Measurements from ENCODE around the gene KRTAP29-1.
"Not testable (repeated sequence)": the region's sequence is repeated elsewhere in the genome, so short reads cannot be mapped to it uniquely, and the experiment has no call there.

Gene KRTAP29-1

DNA sequence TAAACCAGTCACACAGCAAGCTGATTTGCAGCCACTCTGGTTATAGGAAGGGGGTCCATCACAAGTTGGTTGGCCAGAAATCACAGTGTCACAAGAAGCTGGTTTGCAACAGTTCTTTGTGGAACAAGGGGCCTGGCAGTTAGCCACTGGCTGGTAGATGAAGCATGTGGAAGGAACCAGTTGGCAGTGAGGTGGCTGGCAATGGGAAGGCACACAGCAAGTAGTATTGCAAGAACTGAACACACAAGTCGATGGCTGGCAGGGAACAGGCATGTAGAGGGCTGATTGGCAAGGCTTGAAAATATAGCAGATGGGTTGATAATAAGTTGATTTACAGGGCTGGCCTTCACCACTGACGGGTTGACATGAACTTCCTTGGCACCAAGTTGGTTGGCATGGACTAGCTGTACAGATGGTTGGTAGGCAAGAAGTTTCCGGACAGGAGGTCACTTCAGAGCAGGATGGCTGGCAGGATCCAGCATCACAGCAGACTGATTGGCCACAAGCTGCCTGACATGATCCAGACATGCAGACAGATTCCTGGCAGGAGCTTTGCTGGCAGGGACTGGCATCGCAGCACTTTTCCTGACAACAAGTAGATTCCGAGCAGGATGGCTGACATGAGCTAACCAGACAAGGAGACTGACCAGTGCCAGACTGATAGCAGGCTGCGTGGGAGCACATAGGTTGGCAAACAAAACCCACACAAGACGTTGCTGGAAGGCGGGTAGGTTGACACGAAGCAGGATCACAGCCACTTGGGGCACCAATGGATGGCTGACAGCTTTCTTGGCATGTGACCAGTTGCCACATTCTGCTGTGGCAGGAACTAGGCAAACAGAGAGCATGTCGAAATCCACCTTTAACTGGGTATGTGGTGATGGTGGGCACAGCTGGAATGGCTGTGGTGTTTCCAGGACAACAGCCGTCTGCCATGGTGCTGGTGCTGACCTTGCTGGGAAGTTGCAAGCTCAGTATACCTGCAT, at the start of gene KRTAP29-1:
Gene KRTAP29-1 (minus strand): TSS at position 936 of the 986 bp plus-strand sequence. CDS start 0 bp downstream, at position 936.
- no peak for DNase-seq

DNA sequence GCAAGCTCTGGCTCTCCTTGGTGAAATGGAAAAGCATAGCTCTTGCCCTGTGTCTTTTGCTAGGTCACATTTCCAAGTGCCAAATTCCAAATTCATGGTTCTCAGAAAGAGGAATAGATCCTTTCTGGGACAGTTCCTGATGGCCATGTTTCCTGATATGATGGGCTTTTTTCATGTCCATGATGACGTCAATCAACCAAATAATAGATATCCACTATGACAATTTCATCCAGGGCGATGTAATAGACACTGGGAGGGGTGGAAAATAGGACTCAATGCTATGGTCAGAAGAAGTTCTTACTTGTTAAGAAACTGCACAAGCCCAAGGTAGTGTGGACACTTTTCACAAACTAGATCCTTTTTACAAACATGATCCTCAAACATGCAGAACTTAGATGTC, 48.5 kb upstream of the KRTAP29-1 start:
- no peak for DNase-seq

DNA sequence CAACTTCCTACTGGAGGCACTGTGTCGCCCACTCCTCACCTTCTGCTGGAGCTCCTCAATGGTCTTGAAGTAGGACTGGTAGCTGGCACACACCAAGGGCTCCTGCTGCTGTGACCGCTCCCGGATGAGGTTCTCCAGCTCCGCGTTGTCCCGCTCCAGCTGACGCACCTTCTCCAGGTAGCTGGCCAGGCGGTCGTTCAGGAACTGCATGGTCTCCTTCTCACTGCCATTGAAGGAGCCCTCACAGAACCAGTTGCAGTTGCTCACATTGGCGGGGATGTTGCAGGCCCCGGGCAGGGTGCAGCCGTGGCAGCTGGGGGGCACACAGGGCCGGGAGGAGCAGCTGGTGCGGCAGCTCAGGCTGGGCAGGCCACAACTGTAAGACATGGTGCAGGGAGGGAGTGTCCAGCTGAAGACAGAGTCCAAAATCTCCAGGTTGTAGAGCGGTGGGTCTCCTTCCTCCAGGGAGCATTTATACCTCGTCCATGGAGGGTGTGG, 47.8 kb upstream of the KRTAP29-1 start, which contains the start of gene KRT33A:
Gene KRT33A (minus strand): TSS at position 448 of the 498 bp plus-strand sequence. CDS start 61 bp downstream, at position 387.
- not testable (repeated sequence) for DNase-seq

DNA sequence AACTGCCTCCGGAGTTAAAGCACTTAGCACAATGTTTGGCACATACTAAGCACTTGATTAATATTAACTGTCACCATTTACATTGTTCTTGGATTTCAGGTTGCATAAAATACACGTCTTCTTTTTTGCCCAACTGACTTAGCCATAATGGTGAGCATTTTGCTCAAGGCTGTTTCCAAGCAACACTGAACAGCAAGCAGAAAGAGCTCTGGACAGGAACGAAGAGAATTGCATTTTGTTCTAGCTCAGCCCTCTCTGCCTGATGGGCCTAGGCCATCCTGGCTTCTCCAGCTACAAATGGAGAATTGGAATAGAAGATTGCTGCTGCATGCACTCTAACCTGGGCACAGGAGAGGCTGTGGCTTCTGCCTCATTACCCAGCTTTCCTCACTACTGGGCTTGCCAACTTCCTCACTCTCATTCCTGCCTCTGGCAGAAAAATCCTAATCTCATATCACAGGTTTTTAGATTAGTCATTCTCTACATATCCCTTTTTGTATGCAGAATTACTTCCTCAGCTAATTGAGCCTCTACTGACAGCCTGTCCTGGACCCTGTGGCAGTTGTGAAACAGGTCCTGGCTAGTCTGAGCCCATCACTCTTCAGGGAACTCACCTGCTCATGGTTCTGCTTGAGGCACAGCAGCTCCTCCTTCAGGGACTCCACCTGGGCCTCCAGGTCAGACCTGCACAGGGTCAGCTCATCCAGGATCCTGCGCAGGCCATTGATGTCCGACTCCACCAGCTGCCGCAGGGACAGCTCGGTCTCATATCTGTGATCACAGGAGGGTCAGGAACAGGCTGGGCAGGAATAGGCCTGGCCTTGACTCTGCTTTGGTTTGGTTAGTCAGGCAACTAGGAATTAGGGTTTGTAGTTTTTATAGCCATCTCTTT, 45.5 kb upstream of the KRTAP29-1 start:
- DNase-seq = no peak

DNA sequence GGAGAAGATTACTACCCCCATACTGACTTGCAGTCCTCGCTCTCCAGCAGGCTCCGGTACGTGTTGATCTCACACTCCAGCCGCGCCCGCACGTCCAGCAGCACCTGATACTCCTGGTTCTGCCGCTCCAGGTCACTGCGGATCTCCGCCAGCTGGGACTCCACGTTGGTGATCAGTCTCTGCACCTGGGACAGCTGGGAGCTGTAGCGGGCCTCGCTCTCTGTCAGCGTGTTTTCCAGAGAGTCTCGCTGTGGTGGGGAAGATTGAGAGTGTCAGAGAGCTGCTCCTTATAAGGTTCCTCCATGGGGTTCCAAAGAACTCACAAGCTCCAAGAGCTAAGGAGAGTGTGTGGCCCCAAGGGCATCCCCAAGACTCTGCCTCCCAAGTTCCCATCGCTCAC, 43.8 kb upstream of the KRTAP29-1 start:
- not testable (repeated sequence) for DNase-seq

- no peak for DNase-seq
Measured at GRCh38 chr17:41345992-41346391, 43.3 kb upstream of the KRTAP29-1 start.

DNA sequence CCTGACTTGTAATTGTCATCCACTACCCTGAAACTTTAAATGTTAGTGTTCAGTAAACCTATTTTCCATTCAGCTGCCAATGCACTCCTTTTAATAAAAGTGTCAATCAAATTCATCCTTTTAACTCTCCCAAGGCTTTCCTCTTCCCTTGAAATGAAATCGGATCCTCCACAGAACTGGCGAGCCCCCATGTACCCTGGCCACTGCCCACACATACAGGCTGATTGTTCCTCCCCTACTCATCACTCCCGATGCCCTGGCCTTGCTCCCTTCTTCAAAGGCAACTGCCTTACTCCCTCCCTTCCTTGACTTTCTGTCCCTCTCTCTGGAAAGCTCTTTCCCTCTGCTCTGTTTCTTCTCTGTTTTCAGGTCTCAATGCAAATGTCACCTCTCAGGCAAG, 40.4 kb upstream of the KRTAP29-1 start:
- DNase-seq = no peak

GRCh38 chr17:41340934-41341861, 38.5 kb upstream of the KRTAP29-1 start:
- DNase-seq = peak; percentile 33

DNA sequence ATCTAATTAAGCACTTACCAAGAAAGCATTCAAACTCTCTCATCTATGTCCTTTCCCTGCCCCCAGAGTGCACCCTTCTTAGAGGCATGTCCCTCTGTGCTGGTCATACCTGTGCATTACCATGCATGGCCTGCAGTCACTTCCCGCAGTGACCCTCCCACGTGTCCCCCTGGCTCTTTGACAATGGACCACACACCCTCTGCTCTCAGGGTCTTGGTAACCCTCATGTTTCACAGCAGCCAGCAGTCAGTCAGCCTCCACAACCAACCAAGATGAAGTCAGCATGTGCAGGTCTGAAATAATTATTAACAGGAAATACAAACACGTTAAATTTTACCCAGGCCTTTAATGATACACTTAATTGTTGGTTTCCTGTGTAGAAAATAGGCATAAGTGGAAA, 37.8 kb upstream of the KRTAP29-1 start:
- no peak for DNase-seq

DNA sequence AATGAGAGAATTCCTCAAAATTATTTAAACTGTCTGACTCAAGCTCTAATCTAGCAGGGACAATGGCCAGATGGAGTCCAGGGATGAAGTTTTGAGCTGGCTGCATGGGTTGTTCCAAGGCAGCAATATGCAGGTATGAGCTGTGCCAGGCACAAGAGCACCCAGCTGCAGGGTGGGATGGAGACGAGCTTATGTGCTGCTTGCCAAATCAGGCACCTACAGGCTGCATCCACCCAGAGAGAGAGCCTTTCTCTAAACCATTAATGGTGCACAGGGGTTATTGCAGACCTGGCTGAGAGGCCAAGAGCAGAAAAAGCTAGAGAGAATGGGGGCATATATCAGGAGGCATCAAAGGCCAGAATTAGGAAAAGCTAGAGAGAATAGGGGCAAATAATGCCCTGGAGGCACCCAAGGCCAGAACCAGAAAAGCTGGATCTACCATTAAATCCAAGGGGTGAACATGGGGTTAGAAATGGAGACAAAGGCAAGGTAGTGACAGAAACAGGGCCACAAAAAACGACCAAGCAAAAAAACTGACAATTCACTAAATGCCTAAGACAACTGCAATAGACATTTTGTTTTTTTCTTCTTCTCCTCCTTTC, 37.0 kb upstream of the KRTAP29-1 start:
- no peak for DNase-seq

- DNase-seq = no peak
Measured at GRCh38 chr17:41338961-41339485, 36.4 kb upstream of the KRTAP29-1 start.

GRCh38 chr17:41335747-41336146, 33.1 kb upstream of the KRTAP29-1 start:
- DNase-seq = no peak

GRCh38 chr17:41334385-41335305, 32.0 kb upstream of the KRTAP29-1 start:
- DNase-seq = no peak

DNA sequence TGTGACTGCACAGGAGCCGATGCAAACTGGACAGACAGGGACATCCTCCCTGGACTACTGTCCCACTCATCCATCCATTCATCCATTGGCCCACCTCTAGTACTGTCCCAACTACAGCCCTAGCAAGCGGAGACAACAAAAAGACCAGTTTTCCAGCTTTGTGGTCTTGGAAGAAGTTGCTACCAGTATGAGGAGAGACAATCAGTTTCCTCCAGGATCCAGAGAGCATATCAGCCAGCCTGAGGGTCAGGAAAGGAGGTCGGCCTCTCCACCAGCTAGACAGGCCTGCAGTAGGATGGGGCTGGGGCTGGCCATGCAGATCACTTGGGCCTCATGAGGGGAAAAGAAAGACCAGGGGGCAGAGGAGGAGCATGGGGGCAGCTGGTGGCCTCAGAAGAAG, 31.2 kb upstream of the KRTAP29-1 start:
- no peak for DNase-seq

GRCh38 chr17:41333098-41333497, 30.4 kb upstream of the KRTAP29-1 start:
- DNase-seq = no peak

- no peak for DNase-seq
Measured at GRCh38 chr17:41332239-41332638, 29.6 kb upstream of the KRTAP29-1 start.

DNA sequence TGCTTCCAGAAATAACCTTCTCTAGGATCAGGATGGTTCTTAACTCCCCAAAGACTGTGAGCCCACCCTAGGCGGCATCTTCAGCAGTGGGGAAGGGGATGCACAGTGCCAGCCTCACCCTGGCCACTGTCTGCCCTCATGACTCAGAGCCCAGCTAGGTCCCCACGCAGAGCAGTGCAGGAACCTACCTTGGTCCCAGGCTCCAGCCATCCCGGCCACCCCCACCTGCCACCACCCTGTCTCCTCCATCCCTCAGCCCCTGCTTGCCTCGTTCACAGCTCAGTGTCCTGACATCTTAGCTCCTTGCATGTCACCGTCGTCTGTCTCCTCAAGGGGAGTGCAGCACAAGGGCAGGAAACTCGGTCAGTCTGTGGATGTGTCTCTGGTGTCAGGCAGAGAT, 29.0 kb upstream of the KRTAP29-1 start:
- DNase-seq = no peak

- DNase-seq = no peak
Measured at GRCh38 chr17:41329279-41329948, 26.8 kb upstream of the KRTAP29-1 start.

DNA sequence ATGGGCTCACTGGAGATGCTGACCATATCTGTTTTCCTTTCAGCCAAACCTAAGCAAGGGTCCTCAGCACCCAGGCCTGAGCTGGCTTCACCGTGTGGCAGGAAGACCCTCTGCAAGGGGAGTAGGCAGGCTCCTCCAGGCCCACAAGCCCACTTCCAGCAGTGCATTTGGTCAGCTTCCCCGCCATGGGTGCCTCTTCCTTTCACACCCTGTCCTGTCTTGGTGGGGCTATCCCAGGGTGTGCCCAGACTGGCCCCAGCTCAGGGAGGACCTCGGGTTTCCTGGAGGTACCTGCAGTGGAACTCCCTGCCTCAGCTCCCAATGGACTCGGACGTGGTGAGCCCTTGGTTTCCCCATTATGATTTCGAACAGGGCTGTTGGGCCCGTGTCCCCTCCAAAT, 25.6 kb upstream of the KRTAP29-1 start:
- DNase-seq = no peak

Measured in stimulated activated CD4-positive, alpha-beta T cell treated with anti-CD3 and anti-CD28 coated beads, Interleukin-4, amount 100 ng/mL, for 1 hour (primary cell).